ELR (cell line): ENCODE measurements around the gene ZDHHC1.
"Not testable (repeated sequence)": the region's sequence is repeated elsewhere in the genome, so short reads cannot be mapped to it uniquely, and the experiment has no call there.

Experiments
- DNase-seq: peaks from one replicate; pipeline ENCODE4 v3.0.0-alpha.2; 2015; ENCODE audit warnings: low read depth

Gene ZDHHC1

DNA sequence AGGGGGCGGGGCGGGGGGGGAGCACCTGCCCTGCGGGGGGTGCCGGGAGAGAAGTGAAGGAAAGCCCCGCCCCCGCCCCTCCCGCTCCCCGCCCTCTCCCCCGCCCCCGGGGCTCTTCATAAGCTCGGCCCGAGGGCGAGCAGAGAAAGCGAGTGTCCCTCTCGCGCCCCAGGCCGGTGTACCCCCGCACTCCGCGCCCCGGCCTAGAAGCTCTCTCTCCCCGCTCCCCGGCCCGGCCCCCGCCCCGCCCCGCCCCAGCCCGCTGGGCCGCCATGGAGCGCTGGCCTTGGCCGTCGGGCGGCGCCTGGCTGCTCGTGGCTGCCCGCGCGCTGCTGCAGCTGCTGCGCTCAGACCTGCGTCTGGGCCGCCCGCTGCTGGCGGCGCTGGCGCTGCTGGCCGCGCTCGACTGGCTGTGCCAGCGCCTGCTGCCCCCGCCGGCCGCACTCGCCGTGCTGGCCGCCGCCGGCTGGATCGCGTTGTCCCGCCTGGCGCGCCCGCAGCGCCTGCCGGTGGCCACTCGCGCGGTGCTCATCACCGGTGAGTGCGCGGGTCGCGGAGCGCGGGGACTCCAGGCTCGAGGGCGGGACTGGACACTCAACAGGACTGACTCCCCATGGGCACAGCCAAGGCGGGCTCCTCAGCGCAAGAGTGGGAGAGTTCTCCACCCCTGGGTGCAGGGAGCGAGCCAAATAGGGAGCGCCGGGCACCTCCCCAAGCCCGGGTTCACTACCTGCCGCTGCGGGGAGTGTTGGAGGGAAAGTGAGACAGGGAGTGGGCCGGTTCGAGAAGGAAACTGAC is 14.9 kb upstream of the ZDHHC1 start, which contains the start of gene HSD11B2:
HSD11B2 (plus strand) TSS at position 145 of the 798 bp plus-strand sequence; CDS start at position 273, 128 bp downstream.
- peak; percentile 63 for DNase-seq

DNA sequence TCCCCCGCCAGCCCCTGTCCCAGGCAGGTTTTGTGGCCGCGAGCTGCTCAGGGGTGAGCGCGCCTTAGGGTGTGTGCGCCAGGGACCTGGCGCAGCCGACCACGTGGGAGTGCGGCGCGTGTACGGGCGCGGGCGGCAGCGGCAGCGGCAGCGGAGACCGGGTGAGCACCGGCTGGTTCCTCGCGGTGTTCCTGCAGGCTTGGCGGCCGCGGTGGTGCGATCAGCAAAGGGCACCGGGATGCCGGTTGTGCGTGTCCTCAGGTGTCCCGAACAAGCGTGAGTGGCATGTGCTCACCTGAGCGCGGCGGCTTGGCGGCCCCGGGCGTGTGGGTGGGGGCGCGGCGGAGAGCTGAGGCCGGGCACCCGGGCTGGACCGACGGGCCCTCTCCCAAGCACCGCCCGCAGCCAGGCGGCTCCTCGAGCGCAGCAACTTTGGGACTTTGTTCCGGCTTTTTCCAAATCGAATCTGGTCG is 14.3 kb upstream of the ZDHHC1 start:
- DNase-seq: no peak

DNA sequence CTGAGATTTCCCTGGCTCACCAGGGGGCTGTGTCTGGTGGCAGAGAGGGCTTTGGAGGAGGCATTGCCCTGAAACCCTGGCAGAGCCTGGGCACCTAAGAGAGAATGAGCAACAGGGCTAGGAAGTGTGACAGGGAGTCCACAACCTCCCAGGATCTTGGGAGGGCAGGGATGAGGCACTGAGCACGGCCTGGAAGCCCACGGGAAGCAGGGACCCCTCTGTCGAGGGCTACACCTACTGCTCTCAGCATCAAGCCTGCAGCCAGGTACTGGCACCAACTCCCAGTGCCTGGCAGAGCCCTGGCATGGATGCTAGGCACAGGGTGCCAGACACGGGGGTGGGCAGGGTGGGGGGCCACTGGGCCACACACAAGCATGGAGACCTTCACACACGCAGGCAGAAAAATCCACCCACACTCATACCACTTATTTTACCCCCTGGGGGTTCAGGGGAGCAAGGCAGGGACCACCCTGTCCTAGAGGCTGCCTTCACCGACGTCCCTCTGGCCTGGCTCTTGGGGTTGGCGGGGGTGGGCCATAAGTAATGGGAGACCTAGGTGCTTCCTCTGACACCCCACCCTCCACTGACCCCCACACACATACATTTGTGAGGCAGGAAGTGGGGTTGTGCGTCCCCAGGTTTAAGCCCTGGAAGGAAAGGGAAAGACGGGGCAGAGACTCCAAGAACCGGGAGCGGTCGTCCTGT is 13.7 kb upstream of the ZDHHC1 start:
- no peak for DNase-seq

DNA sequence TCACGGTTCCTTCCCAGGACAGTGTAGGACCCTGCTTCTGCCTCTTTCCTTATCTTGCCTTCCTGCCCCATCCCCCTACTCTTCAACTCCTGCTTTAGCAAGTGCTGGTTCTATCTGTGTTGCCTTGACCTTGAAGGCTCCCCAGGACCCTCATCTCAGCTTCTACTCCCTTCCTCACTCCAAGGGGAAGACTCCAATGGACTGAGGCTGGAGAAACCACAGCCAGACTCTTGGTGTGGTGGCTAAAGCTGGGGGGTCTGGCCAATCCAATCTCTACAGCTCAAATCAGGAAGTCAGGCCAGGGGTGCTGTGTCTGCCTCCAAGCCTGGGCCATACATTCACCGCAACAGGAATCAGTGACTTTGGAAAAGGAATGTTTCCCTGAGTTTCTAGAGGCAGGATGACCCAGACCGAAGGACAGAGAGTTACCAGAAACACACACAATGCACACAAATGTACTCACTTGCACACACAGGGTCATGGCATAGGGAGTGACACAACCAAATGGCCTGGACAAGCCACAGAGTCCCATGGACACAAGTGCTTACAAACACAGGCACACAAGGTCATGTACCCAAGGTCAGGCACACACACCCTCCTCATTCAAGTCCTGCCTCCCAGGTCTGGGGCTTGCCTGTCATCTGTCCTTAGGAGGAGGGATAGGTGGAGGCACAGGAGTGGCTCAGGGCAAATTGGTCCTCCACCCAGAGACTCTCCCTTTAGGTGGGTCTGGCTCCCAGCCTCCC is 12.9 kb upstream of the ZDHHC1 start:
- no peak for DNase-seq

DNA sequence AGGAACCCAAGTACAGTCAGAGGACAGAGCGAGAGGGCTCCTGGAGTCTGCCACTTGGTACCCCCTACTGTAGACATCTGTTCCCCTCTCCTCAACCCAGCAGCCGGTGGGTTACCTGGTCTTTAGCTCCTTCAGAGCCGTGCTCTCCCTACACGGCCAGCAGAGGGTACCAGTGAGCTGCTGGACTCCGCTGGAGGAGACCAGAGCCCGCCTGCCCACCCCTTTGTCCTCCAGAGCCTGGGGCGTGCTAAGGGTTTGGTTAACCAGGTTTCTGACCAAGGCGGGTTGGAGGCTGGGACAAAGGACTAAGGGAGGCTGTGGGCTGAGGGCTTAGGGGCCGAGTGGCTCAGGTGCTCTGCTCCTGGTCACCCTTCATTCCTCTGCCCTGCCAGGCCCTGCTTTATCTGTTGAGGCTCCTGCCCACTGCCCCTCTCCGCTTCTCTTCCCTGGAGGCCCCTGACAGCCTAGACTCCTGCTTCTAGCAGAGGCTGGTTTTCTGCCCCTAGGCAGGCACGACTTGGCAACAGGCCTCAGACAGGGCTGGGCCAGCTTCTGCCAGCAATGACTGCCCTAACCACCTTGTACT is 12.0 kb upstream of the ZDHHC1 start:
- peak; percentile 75 for DNase-seq

DNA sequence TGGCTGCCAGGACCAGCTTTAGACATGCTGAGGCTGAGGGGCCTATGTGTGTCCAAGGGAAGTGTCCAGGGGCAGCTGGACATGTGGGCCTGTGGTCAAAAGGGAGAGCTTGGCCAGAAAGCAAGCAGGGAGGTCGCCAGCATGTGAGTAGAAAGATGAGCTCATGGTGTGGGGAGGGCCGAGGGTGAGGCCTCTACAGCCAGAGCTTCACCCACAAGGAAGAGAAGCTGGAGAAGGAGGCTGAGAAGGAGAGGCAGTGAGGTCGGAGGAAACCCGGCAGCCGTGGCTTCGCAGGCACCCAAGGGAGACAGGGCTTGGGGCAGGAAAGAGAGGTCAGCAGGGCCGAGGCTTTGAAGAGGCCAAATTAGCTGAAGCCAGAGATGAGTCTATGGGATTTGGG is 10.7 kb upstream of the ZDHHC1 start:
- DNase-seq: no peak

DNA sequence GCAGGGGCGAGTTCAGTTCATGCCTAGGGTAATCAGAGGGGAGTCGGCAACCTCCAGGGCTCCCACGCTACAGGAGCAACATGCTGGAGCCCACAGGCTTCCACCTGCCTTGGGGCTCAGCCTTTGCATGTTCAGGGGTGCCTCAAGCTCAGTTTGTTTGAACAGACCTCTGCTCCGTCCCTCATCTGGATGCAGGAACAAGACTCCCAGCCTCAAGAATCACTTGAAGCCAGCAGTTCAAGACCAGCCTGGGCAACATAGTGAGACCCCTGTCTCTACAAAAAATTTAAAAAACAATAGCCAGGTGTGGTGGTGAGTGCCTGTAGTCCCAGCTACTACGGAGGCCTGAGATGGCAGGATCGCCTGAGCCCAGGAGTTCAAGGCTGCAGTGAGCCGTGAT is 9.7 kb upstream of the ZDHHC1 start:
- no peak for DNase-seq

DNA sequence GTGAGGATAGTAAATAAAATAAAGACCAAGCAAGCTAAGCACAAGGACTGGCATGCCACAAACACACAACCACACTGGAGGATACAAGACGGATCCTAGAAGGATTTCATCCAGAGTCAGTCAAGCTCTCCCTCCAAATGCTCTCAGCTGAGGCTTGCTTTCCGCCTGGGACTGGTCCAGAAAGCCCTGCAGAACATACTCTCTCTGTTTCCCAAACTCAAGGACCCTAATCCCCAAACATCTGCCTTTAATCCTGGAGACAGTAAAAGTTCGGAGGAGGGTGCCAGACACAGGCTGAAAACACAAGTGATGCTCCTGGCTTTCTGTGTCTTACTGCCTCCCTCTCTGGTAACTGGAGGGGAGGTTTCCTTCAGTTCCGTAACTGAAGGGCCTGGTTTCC is 9.3 kb upstream of the ZDHHC1 start:
- DNase-seq: no peak

DNA sequence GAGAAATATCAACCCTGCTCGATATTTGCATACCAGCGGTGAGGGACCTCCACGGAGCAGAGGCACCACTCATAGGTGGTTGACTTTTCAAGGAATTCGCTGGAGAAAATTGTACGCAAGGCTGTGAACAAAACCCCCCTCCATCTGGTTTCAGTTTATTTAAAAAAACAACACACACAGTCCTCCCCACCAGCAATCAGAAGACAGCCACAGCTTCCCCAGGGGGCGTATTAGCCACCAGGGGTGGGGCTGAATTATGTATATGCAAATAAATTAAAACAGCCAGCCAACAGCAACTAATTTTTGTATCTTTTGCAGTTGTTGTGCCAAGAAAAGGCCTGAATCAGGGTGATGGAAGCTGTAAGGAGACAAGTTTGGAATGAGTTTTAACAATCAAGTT is 8.8 kb upstream of the ZDHHC1 start:
- no peak for DNase-seq

DNA sequence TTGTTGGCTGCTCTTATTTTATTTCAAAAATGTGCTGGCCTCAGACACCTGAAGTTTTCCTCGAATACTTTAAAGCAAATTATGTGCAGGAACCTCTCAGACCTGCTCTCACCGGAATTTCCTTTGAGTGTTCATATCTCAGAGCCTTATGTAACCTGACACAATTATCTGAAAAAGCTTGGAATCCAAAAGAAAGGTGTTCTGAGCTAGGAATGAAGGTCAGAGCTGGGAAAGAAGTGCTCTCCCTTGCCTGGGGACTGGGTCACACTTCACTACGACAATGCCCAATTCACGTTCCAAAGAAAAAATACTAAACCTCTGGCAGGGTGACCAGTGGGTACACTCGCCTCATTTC is 8.0 kb upstream of the ZDHHC1 start:
- no peak for DNase-seq

DNA sequence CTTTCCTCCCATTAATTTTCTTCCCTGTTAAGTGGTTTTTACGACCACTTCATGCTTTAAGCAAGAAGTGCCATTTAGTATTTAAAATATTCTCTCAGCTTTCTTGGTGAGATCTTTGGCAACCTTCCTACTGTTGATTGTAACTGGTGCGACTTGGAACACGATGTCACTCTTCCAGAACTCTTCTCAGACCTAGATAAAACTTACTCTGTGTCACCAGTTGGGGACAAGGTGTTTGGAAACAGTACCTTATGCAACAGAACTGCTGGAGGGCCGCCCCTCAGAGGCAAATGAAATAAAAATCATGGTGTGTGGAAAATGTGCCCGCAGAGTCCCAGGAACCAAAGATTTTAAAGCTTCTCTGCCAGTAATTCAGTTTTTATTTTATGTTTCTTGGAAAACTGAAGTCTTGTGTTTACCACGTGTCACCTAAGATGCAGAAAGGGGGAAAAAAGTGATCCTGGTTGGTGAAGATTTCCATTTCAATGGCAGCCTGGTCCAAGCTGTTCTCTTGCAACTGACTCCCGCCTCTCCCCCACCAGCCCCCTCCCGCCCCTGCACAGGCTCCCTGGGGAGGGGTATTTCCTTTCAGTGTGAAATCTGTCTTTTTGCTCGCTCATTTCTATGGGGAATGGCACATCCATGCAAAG is 7.5 kb upstream of the ZDHHC1 start:
- no peak for DNase-seq

DNA sequence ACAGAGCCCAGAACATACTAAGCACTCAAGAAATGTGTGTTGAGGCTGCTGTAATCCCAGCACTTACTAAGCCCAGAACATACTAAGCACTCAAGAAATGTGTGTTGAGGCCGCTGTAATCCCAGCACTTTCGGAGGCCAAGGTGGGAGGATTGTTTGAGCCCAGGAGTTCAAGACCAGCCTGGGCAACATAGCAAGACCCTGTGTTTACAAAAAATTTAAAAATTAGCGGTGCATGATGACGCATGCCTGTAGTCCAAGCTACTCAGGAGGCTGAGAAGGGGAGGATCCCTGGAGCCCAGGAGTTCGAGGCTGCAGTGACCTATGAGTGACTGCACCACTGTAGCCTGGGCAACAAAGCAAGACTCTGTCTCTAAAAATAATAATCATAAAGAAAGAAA is 6.7 kb upstream of the ZDHHC1 start:
- DNase-seq: no peak

DNA sequence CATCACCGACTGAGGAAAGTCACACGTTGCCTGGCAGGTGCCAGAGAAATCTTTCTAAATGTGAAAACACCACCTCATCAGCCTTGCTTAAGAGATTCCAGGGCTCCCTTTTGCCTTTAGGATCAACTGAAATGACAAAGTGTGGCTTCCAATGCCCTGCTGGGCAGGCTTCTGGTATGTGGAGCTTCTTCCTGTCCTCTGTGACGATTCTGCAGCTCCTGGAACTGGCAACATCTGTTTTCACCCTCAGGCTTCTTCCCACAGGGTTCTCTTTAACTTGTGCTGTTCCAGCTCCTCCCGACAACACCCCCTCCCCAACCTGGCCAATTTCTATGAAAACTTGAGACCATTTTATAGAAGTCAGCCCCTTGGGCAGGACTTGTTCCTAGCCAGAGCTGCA is 4.8 kb upstream of the ZDHHC1 start:
- no peak for DNase-seq

DNA sequence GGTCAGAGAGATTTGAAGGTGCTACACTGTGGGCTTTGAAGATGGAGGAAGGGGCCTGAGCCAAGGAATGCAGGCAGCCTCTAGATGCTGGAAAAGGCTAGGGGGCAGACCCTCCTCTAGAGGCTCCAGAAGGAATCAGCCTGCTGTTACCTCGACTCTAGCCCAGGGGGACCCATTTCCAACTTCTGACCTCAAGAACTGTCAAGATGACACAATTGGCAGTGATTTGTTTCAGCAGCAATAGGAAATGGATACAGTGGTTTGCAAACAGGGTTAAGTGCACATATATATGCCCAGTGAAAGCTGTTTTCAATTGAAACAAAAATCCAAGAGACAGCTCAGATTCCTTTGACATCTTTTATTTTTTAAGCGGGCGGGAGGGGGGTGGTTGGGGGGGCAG is 3.7 kb upstream of the ZDHHC1 start:
- no peak for DNase-seq

DNA sequence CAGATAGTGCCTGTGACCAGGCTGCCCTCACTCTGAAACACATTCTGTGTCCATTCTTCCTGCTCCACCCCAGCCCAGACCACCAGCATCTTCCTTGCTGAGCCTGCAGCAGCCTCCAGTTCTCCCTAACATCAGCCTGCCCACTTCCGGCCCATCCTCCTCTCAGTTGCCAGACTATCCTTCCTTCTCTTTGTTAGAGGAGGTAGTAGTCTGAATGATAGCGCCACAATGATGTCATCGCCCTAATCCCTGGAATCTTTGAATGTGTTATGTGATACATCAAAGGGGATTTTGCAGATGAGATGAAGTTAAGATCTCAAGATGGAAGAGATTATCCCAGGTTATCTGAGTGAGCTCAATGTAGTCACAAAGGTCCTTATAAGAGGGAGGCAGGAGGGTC is 3.2 kb upstream of the ZDHHC1 start:
- no peak for DNase-seq

DNA sequence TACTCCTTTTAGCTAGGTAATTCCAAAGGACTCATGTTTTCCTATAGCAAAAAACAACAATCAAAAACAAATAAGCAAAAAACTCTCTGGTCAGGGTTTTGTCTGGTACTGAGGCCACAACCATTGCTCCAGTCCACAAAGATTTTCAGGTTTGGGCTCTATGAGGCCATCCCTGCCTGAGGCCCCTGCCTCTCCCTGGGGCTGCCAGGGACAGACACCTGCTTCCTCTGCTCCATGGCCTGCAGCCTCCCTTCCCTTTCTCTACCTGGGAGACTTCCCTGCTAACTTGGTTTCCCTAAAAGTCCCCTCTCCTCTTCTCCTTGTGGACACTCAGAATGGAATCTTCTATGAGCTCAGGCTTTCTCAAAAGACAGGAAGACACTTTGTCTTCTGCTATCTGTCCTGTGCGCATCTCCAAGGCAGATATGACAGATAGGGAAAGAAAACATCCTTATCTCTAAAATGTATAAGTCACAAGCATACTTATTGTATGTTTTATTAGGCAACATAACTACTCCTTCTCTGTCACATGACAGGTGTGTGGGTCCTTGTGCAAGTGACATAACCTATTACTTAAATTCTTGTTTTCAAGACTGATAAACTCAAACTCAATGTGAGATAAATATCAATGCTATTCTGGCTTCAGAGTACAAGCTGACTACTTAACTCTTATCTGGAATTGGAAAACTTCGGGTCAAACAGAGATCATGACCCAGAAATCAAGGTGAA is 1.2 kb upstream of the ZDHHC1 start:
- DNase-seq: no peak

DNA sequence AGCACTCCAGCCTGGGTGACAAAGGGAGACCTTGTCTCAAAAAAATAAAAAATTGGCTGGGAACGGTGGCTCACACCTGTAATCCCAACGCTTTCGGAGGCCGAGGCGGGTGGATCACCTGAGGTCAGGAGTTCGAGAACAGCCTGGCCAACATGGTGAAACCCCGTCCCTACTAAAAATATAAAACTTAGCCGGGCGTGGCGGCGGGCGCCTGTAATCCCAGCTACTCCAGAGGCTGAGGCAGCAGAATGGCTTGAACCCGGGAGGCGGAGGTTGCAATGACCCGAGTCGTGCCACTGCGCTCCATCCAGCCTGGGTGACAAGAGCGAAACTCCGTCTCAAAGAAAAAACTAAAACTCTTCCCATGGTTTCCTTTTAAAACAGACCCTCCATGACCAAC is 856 bp downstream of the ZDHHC1 start:
- DNase-seq: not testable (repeated sequence)

DNA sequence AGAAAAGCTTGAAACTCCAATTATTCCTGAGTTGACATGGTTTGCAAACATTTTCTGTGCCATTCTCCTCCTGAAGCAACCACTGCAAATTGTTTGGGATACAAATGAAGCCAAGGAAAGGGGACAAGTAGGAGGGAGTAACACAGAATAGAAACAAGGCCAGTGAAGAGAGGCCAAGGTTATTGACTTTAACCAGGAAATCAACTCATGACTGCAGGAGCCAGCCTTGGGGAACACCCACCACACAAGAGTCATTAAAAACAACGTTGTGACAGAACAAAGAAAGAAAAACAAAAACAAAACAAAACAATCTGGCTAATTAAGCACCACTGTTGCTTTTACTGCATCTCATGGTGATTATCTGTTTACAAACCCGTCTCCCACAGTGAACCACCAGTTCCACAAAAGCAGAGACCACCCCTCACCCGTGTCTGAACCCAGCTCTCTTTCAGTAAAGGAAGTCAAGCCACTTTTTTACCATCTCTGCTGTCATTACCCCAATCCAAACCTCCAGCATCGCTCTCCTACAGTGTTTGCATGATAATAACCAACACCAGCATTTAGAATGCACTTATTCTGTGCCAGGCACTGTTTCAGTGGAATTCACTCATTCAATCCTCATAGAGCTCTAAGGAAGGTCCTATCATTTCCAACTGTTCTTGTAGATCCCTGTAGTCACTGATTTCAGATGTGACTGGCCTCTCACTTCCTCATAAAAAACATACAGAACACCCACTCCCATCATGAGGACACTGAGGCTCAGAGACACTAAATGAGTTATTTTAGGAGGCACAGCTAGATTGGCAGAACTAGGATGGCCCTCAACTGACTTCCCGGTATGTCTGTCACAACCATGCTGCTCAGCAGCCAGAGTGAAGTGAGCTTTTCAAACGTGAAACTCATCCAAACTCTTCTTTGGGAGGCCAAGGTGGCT is 2.0 kb downstream of the ZDHHC1 start:
- no peak for DNase-seq

DNA sequence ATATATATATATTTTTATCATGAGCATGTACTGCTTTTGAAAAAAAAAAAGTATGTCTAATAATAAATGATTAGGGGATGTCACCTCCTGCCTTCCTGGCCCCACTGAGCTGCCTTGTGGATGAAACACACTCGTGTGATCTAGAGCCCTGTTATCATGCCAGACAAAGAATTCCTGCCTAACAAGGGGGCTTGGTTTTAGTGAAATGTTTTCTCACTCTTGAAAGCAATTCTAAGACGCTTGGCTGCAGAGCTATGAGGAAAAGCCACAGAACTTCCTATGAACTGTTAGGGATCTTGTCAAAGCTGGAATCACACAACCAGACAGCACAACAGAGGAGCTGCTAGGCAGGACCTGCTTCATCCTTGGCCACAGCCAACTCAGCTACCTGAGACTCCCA is 4.0 kb downstream of the ZDHHC1 start:
- DNase-seq: no peak

DNA sequence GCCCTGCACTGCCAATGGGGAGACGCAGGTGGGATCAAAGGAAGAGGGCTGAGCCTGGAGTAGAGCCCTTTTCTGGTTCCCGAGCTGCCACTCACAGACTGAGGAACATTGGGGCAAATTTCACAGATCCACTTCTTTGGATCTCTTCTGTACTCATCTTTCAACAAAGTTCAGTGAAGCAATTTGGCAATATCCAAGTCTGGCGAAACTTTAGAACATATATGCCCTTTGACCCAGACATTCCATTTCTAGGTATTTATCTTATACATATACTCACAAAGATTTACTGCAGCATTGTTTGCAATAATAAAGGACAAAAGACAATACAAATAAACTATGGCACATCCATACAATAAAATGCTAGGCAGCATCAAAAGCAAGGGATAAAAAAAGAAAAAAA is 4.9 kb downstream of the ZDHHC1 start:
- DNase-seq: no peak
